Activated CD4-positive, alpha-beta T cell treated with anti-CD3 and anti-CD28 coated beads for 4 hours (primary cell): ENCODE measurements around the gene ZNF76.
A peak's percentile ranks its signal among the peaks of the same experiment; 100 is the strongest.

Experiments used
- DNase-seq, 2 donors: peaks; one replicate each; pipeline ENCODE4 v3.0.0-alpha.2; 2020

Gene ZNF76

DNA sequence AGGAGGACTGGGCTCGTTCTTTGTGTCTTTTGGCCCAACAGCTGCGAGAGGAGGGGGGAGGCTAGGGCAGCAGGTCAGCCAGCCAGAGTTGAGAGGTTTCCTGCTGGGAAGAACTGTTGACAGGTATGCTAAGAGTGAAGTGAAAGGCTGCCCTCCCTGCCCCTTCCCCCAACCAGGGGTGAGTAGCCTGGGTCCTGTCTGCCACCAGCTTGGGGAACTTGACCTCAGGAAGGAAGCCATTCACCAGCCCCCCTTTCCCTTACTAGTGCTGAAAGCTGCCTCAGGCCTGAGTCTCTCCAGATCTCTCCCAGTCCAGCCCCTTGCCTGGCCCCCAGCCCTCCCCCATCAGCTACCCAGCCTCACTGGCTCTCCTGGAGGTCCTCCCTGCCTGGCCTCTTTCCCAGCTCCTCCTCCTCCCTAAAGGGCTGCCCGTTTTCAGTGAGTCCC, 20.7 kb upstream of the ZNF76 start:
- DNase-seq, result no peak

DNA sequence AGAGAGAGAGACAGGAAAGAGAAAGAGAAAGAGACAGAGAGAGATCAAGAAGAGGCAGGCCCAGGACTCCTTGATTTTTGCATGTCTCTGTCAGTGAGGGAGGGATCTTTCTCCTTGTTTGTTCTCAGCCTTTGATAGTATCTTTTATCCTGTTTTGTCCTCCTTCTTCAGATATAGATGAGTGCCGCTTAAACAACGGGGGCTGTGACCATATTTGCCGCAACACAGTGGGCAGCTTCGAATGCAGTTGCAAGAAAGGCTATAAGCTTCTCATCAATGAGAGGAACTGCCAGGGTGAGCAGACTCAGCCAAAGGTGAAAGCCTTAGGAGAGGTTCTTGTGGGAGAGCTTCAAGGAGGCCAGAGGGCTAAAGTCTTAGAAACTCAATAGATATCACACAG, 20.0 kb upstream of the ZNF76 start:
- no peak for DNase-seq

DNA sequence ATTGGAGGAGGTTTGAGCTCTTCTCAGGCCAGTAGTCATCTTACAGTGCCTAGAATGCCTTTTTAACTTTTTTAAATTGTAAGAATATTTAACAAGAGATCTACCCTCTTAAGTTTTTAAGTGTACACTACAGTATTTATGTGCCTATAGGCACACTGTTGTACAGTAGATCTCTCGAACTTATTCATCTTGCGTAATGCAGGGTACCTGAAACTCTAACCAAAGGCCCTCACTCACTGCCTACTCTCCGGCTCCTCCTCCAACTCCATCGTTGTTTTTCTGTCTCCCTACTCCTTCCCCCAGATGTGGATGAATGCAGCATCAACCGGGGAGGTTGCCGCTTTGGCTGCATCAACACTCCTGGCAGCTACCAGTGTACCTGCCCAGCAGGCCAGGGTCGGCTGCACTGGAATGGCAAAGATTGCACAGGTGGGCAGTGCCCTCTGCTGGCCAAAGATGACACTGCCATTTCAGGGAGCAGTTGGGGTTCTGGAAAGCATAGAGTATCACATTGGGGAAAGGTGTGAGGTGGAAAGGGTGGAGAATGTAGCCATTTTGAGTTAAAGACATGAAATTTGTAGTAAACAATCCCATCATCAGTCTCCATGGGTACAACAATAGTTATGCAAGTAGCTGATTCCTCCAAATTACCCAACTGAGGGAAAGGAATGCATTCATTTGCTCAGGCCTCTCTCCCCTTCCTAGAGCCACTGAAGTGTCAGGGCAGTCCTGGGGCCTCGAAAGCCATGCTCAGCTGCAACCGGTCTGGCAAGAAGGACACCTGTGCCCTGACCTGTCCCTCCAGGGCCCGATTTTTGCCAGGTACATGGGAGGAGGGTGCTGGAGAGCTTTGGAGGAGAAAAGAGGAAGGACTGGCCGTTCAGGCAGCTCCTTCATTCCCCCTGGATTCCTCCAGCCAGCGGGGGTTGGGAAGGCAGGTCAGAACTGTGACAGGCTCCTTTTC, 18.4 kb upstream of the ZNF76 start:
- DNase-seq, result peak; percentile 58 to 76

DNA sequence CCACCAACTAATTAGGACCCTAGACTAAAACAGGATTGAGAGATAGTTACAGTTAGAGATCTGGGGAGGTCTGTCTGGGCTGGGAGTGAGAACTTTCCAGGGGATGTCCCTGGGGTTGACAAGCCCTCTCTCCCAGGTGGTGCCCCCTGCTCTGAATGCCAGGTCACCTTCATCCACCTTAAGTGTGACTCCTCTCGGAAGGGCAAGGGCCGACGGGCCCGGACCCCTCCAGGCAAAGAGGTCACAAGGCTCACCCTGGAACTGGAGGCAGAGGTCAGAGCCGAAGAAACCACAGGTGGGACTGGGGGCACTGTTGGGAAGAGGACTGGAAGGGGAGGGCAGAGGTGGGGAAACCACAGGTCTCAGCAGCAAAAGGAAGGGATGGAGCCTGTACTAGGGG, 17.0 kb upstream of the ZNF76 start:
- no peak for DNase-seq

DNA sequence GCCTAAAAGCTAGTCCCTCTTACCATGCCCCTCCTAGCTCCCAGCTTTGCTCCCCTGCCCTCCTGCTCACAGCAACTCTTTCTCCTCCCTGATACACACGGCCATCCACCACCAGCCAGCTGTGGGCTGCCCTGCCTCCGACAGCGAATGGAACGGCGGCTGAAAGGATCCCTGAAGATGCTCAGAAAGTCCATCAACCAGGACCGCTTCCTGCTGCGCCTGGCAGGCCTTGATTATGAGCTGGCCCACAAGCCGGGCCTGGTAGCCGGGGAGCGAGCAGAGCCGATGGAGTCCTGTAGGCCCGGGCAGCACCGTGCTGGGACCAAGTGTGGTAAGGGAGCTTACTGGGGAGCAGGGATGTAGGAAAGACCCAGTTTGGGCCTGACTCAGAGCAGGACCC, 16.6 kb upstream of the ZNF76 start:
- no peak for DNase-seq

DNA sequence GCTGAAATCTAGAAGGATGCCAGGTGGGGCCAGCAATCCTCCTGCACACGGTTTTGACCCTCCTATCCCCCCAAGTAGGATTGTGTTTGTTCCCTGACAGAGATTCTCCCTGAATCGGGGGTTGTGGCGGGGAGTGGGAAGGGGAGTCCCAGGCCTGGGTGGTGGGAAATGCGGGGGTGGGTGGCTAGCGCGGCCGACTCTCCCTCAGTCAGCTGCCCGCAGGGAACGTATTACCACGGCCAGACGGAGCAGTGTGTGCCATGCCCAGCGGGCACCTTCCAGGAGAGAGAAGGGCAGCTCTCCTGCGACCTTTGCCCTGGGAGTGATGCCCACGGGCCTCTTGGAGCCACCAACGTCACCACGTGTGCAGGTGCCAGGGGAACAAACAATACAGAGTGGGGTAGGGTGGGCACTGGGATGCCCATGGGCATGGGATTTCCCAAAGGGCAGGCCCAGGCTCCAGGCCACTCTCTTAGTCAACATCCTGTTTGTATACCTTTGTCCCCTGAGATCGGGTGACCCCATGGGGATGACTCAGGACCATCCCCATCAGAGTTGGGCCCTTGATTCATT, 16.1 kb upstream of the ZNF76 start:
- DNase-seq, result no peak

DNA sequence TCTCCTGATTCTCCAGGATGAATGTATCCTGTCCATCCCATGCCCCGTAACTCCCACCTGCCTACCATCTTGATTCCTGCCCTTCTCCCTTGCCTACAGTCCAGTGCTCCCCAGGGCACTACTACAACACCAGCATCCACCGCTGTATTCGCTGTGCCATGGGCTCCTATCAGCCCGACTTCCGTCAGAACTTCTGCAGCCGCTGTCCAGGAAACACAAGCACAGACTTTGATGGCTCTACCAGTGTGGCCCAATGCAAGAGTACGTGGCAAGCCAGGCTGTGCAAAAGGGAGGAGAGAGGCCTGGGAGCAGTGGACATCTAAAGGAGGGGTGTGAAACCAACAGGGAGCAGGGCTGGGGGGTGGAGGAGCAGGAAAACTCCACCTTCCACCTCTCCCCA, 15.0 kb upstream of the ZNF76 start:
- no peak for DNase-seq

DNA sequence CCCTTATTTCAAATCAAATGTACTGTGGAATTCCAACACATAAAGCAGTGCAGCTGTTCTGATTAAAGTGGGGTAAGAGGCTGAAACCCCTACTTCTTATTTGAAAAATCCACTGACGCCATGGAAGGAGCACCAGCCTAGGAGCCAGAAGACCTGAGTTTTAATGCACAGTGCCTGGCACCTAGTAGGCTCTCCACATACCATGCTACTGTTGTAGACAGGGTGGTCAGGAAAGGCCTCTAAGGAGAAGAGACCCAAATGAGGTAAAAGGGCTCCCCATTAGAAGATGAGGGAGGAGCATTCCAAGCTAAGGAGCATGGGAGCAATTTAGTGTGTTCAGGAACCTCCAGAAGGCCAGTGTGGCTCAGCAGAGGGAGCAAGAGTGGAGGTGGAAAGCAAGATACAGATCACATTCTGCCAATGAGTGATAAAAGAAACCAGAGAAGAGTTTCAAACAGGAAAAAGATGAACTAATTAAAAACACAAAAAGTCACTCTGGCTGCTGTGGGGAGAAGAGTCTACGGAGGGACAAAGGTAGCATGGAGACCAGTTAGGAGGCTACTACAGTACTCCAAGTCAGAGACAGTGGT, 11.8 kb upstream of the ZNF76 start:
- DNase-seq, result no peak

DNA sequence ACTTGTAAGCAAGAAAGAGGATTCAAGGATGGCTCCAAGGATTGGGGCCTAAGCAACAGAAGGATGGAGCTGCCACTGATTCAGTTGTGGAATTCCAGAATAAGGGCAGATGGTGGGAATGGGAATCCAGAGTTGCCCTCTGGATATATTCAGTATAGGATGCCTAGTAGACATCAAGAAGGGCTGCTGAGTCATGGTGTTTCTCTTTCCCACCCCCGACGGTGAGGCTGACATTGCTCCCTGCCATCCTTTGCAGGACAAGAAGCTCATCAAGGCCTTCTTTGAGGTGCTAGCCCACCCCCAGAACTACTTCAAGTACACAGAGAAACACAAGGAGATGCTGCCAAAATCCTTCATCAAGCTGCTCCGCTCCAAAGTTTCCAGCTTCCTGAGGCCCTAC, 11.2 kb upstream of the ZNF76 start:
- no peak for DNase-seq

DNA sequence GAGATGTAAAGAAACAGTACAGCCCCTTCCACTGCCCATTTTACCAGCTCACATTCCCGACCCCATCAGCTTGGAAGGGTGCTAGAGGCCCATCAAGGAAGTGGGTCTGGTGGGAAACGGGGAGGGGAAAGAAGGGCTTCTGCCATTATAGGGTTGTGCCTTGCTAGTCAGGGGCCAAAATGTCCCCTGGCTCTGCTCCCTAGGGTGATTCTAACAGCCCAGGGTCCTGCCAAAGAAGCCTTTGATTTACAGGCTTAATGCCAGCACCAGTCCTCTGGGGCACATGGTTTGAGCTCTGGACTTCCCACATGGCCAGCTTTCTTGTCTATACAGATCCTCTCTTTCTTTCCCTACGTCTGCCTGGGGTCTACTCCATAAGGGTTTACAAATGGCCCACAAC, 10.6 kb upstream of the ZNF76 start:
- DNase-seq, result no peak

DNA sequence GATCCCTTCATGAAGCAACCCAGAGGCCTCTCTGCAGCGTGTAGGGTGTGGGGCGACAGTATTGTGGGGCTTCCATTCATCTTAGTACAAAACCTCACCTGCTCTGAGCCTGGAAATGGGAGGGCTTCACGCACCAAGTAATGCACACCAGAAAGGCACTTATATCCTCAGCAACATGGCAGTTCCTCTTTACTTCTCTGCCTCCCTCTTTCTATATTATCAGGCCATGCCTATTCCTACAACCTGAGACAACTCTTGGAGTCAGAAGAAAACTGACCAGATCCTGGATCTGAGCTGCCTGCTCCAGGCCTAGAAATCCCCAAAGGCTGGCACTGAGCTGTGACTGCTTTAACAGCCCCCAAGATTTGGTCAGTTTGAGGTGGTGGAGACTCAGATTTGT, 7.6 kb upstream of the ZNF76 start:
- no peak for DNase-seq

DNA sequence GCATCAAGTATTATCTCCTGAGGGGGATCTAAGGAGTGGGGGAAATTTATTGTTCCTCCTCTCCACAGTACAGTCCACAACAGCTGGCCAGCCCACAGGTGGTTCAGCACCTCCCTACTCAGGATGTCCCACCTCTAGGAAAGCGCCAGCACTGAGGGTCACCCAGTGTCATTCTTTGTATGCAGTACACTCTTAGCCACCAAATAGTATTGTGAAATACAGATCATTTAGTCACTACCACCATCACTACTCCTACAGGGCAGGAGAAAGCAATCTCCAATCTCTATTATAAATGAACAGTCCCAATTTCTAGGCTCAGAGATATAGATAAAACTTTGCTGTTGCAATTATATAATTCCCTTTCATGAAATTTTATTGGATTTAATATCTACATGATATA, 6.3 kb upstream of the ZNF76 start:
- DNase-seq, result no peak

DNA sequence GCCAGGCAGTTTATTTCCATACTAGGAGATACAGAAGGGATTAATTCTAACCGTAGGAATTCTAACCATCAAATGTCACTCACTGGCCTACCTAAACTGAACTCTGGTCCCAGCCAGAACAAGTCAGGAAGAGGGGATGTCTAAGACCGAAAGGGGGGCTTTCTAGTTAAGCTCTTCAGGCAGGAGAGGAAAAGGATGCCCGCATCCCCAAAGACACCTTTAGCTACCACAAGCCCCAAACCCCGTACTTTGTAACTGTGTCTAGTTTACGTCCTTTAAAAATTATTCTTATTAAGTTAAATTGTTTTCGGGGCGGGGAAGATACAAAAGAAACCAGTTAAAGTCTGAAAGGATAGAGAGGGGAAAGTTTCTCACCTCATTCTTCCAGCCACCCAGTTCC, 1.2 kb upstream of the ZNF76 start:
- no peak for DNase-seq

DNA sequence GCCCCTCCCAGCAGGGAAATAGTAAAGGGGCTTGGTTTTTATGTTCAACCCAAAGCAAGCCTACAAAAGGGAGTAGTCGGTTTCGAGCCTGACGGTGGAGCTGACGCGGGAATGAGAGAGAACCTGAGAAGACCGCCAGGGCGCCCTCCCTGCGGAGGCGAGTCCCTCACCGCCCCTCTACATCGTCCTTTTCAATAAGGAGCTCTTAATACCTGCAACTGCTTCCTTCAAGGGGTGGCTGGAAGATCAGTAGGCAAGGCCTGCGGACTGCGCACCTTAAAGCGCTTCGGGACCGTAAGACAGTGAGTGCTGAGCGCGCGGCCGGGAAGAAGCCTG, 709 bp upstream of the ZNF76 start:
- no peak for DNase-seq

DNA sequence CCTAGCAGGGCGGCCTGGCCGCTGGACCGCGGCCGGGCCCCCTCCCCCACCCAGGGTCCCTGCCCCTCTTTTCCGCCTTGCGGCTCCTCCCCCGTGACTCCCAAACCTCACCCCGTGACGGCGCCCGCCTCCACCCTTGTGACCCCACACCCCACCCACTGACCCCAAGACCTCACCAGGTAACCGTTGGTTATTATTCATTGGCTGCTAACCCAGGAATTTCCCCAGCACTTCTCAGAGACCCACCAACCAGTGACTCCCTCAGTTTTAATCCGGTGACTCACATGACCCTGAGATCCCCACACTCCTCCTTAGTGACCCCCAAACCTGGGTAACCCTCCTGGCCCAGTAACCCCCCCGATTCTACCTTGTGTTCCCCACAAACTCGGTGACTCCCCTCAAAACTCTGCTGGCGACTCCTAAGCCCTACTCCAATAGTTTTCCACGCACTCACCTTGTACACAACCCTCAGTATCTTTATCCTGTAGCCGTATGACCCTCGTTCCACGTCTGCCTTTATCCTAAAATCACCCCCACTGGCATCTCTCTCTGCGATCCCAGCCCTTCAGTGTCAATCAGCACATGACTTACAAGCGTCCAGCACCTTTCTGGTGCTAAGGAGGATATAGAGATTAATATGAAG, 534 bp downstream of the ZNF76 start:
- peak; percentile 83 to 86 for DNase-seq

DNA sequence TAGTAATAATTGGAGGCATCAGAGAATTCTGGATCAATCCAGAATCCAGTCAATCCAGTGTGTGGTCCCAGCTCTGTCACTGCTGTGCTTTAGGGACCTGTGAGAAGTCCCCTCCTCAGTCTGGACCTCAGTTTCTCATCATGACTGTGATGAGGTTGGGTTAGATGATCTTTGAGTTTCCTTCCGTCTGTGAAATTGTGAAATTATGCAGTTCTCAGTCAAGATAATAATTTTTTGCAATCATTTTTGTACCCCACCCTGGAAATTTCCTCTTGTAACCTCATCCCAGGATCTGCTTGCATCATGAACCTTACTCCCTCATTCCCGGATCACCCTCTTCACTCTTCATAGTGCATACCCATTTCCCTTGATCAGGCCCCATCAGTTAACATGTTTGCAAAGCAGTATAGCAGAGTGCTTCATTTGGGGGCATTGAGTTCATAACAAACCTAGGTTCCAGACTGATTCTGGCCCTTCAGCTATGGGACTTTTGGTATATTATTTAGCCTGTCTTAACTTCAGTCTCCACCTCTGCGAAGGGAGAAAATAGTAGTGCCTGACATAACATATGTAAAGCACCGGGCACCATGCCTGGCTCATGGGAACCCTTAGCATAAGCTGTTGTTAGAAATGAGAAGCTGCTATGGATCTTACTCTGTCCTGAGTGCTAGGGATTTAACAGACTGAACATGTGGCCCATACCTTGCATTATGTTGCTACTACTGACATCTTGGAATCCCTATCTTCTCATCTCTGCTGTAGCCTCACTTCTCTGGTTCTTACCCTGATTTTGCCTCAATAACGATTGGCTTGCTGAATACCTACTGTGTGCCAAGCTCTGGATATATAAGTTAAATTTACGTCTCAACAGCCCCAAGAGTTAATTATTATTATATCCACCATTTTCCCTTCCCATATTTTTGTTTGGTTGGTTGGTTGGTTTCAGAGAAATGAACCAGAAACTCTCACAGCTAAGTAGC, 1.3 kb downstream of the ZNF76 start:
- DNase-seq, result no peak

DNA sequence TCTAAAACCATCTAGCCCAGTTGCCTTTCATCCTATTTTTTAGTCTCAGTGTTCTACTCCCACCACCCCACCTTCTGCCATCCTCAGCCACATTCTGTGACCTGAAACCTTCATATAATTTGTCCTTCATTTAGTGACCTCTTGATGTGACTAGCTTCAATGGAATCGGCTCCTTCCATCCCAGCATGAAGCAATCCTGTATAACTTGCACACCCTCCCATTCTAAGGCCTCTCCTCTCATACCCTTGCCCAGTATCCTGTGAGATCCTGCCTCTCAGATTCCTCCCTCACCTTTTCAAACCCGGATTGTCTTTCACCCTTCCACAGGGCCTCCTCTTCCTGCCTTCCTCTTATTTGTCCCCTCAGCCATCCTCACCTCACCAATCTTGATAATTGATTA, 3.1 kb downstream of the ZNF76 start:
- DNase-seq, result no peak

DNA sequence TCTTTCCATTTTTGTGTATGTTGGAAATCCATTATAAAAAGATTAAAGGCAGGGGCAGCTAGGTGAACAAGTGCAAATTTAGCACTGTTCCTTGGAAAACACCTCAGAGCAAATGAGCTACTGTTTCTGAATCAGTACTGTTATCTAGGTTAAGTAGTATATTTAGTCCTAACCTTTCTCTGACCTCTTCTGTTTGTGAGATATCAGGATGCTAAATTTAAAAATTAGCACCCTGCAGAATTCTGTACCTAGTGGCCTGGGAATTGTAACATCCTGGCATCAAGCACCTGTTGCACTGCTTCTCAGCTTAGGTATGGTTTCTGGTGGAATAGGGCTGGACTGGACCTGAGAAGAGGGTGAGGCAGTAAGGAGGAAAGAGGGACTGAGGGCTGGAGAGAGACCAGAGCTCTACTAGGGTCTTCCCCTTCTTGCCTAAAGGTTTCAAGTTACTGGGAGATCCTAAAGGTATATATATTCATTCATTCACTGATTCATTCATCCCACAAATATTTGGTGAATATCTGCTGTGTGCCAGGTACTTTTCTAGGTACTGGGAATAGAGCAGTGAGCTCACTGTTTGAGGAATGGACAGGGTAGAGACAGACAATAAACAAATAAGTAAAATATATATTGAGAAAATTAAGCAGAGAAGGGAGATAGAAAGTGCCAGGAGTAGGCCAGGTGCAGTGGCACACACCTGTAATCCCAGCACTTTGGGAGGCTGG, 5.2 kb downstream of the ZNF76 start:
- DNase-seq, result no peak

DNA sequence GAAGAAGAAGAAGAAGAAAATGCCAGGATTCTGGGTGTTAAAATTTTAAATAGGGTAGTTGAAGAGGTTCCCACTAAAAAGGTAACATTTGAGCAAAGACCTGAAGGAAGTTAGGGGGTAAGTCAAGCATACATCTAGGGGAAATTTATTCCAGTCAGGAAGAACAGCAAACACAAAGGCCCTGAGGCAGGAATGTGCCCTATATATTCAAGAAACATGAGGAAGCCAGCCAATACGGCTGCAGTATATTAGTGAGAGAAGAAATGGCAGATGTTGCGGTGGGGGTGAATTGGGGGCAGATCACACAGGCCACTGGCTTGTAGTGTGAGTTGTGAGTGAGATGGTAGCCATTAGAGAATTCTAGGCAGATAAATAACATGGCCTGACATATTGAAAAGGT, 6.0 kb downstream of the ZNF76 start:
- no peak for DNase-seq

DNA sequence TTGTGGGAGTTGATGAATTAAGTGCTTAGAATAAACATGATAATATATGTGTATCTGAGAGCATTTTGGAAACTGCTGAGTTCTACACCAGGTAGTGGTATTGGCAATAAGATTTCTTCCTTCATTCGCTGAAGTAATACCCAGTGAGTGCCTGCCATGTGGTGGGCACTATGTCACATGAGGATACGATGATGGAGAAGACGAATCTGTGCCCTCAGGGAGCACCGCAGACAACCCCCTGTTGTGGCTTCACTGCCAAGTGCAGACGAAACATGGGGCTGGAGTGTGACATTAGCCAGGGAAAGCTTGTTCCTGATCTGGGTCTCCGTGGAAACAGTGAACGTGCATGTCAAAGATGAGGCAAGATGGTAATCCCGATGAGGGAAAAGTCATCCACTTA, 7.9 kb downstream of the ZNF76 start:
- DNase-seq, result no peak

DNA sequence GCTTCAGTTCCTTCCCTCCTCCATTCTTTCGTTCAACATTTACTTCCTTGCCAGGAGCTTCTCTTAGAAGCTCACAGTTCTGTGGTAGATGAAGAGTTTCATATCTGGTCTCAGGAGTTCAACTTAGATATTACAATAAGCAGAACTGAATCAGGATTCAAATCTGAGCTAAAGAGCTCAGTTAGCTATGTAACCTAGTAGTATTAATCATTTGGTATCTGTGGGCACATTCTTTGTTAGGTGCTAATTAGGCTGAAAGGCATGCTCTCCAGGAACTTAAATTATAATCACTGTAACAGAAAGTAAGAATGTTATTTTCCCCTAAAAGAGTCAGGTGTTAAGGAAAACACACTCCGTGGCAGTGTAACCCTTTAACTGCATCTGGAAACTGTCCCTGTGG, 8.4 kb downstream of the ZNF76 start:
- no peak for DNase-seq

DNA sequence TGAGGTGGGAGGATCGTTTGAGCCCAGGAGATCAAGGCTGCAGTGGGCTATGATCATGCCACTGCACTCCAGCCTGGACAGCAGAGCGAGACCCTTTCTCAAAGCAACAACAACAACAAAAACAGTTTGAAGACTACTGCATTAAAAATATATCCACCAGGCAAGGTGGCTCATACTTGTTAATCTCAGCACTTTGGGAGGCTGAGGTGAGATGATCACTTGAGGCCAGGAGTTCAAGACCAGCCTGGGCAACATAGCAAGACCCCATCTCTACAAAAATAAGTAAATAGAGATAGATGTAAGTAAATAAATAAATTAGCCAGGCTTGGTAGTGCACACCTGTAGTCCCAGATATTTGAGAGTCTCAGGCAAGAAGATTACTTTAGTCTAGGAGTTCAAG, 12.5 kb downstream of the ZNF76 start:
- DNase-seq, result no peak
